HepG2 (cell line): Measurements from ENCODE around the gene GP9. TPM values are rescaled to one million over a fixed set of nuclear protein-coding genes. Genes with fewer than 3 reads are reported as not detected.

Experiments
- ATAC-seq: fragments of 200-7000 bp; cut with Tn5 transposase; 3 replicates; pipeline ENCODE4 v1.9.1; 2020; ENCODE audit warnings: mild to moderate bottlenecking, moderate library complexity
- BruUV-seq: library from RNA; stranded (reverse); fragments of 400-500 nt; replicated peaks from 2 replicates; lab custom pipeline; 2021; lab: Mats Ljungman, UMichigan
- CTCF ChIA-PET: fragments of 300-600 bp; formaldehyde crosslinking; extraction: SDS; loops from one replicate; lab custom pipeline; 2021; ENCODE audit warnings: low total read pairs, inconsistent platforms, low intra/inter-chr PET ratio; lab: Yijun Ruan, JAX
- POLR2A ChIA-PET: fragments of 350-600 bp; sonication (Branson Sonifier 250); formaldehyde crosslinking; loops from one replicate; lab custom pipeline; 2020; ENCODE audit warnings: antibody characterized with exemption, inconsistent platforms; lab: Yijun Ruan, JAX
- DNase-seq: peaks from one replicate; pipeline ENCODE4 v3.0.0-alpha.2; 2015; ENCODE audit warnings: low spot score
- FAIRE-seq: peaks from 3 replicates; lab custom pipeline; 2011; peaks lifted over from hg19 to GRCh38; lab: Jason Lieb, UNC
- H2AFZ ChIP-seq: one replicate; pipeline ENCODE4 v1.6.1; 2011; ENCODE audit warnings: low read length, inconsistent platforms
- H3K27ac ChIP-seq: fragments of 300-600 bp; 3 replicates; pipeline ENCODE4 v1.8.0; 2011; ENCODE audit warnings: mixed run types, mild to moderate bottlenecking, mixed read lengths, low read length, inconsistent platforms; ENCODE audit not compliant: insufficient read depth; ENCODE audit errors: extremely low read length
- H3K27me3 ChIP-seq, 2 experiments: fragments of 200-600 bp in 1 of 2; 2 replicates in 1 of 2; 3 replicates in 1 of 2; pipeline versions ENCODE4 v1.6.0 to v1.8.0; 2011; ENCODE audit warnings: low read length in 2 of 2, mild to moderate bottlenecking in 2 of 2, moderate library complexity in 2 of 2, inconsistent platforms in 1 of 2; ENCODE audit not compliant: insufficient read depth in 2 of 2, control insufficient read depth in 1 of 2
- H3K36me3 ChIP-seq, 2 experiments: fragments of 200-600 bp in 1 of 2; replicated peaks in 1 of 2; 2 replicates in 1 of 2; 3 replicates in 1 of 2; pipeline versions ENCODE4 v1.5.1 to v1.8.0; 2011; ENCODE audit warnings: low read length in 2 of 2, inconsistent platforms in 1 of 2; ENCODE audit not compliant: insufficient read depth in 2 of 2, control insufficient read depth in 1 of 2
- H3K4me1 ChIP-seq: 2 replicates; pipeline ENCODE4 v1.5.1; 2012; ENCODE audit warnings: low read length, inconsistent platforms; ENCODE audit not compliant: insufficient read depth
- H3K4me2 ChIP-seq: 2 replicates; pipeline ENCODE4 v1.6.0; 2011; ENCODE audit warnings: low read depth, low read length, inconsistent platforms
- H3K4me3 ChIP-seq, 3 experiments: fragments of 200-600 bp in 1 of 3; sonication (generic), shearing (Covaris generic) in 1 of 3; replicated peaks in 1 of 3; 2 replicates each; pipeline ENCODE4 v1.5.1; 2011 to 2016; ENCODE audit warnings: low read length in 3 of 3, inconsistent platforms in 2 of 3, low read depth in 2 of 3, mild to moderate bottlenecking in 2 of 3, control low read depth in 1 of 3, mixed read lengths in 1 of 3; ENCODE audit not compliant: insufficient read depth in 1 of 3
- H3K79me2 ChIP-seq: one replicate; pipeline ENCODE4 v1.6.1; 2011; ENCODE audit warnings: low read length, inconsistent platforms; ENCODE audit not compliant: insufficient read depth
- H3K9ac ChIP-seq: 2 replicates; pipeline ENCODE4 v1.6.0; 2011; ENCODE audit warnings: mild to moderate bottlenecking, low read depth, low read length, inconsistent platforms; ENCODE audit not compliant: insufficient read depth
- H3K9me3 ChIP-seq: 2 replicates; pipeline ENCODE4 v1.5.1; 2012; ENCODE audit warnings: mild to moderate bottlenecking, low read length
- H4K20me1 ChIP-seq: 2 replicates; pipeline ENCODE4 v1.6.0; 2011; ENCODE audit warnings: inconsistent platforms, mild to moderate bottlenecking, low read length, moderate library complexity; ENCODE audit not compliant: insufficient read depth
- CBX1 ChIP-seq: IDR thresholded peaks from one replicate; pipeline ENCODE4 v1.6.1; 2016; ENCODE audit warnings: antibody characterized with exemption, low read depth
- ELK4 ChIP-seq: sonication (generic); formaldehyde crosslinking; IDR thresholded peaks from 2 replicates; pipeline ENCODE4 v1.9.0; 2021; ENCODE audit warnings: missing genetic modification reagents, borderline replicate concordance
- IRF1 ChIP-seq: sonication (generic); formaldehyde crosslinking; IDR thresholded peaks from 2 replicates; pipeline ENCODE4 v1.4.0; 2020; ENCODE audit warnings: low read depth, mild to moderate bottlenecking, missing genetic modification reagents
- PHF21A ChIP-seq: sonication (generic); formaldehyde crosslinking; IDR thresholded peaks from 2 replicates; pipeline ENCODE4 v1.5.0; 2020; ENCODE audit warnings: mild to moderate bottlenecking, missing genetic modification reagents
- TEAD3 ChIP-seq: optimal IDR thresholded peaks from 2 replicates; pipeline ENCODE3; 2016; ENCODE audit warnings: borderline replicate concordance
- ZBTB25 ChIP-seq: IDR thresholded peaks from 2 replicates; pipeline ENCODE4 v1.6.1; 2018; ENCODE audit warnings: missing genetic modification reagents
- ZNF207 ChIP-seq: fragments of 450-650 bp; IDR thresholded peaks from 2 replicates; pipeline ENCODE4 v1.6.1; 2016; ENCODE audit warnings: antibody characterized with exemption, borderline replicate concordance
- ZNF343 ChIP-seq: sonication (generic); formaldehyde crosslinking; IDR thresholded peaks from 2 replicates; pipeline ENCODE4 v1.4.0; 2020; ENCODE audit warnings: mild to moderate bottlenecking, missing genetic modification reagents
- ZNF782 ChIP-seq: sonication (generic); formaldehyde crosslinking; IDR thresholded peaks from 2 replicates; pipeline ENCODE4 v1.4.0; 2020; ENCODE audit warnings: missing genetic modification reagents, mild to moderate bottlenecking, borderline replicate concordance
- ZNF792 ChIP-seq: IDR thresholded peaks from 2 replicates; pipeline ENCODE4 v1.6.1; 2016
- ZNF83 ChIP-seq: sonication (generic); formaldehyde crosslinking; IDR thresholded peaks from 2 replicates; pipeline ENCODE4 v1.4.0; 2020; ENCODE audit warnings: missing genetic modification reagents, mild to moderate bottlenecking, borderline replicate concordance
- WGBS: methylation state at CpG from one replicate; pipeline ENCODE4 v1.1.6; 2017; ENCODE audit warnings: low lambda C conversion rate; 5-methylcytosine and 5-hydroxymethylcytosine counted together
- in situ Hi-C: cut with HindIII; loops from 2 replicates; pipeline ENCODE4 v1.10.0; 2017; ENCODE audit warnings: low pct_unique_long_range_greater_than_20kb; ENCODE audit not compliant: extremely low pct_ligation_motif_present
- intact Hi-C: fragments of 100-400 bp; cut with micrococcal nuclease; formaldehyde crosslinking; loops from one replicate; pipeline ENCODE4 v1.10.0; 2022; ENCODE audit not compliant: unreplicated experiment
- polyA plus RNA-seq, 8 experiments: library from polyadenylated mRNA; depleted of rRNA in 3 of 8; stranded (reverse) in 7 of 8; unstranded in 1 of 8; fragments of >200 nt; fragmentation: Illumina TruSeq in 4 of 8; extraction: Trizol in 4 of 8; gene quantifications; 2 replicates each; pipeline versions ENCODE4 v1.2.1 to v1.2.3, GENCODE V29; 2011 to 2016; ENCODE audit warnings: low read depth in 4 of 8, missing spikeins in 1 of 8, mixed read lengths in 1 of 8; ENCODE audit not compliant: insufficient read depth in 1 of 8
- total RNA-seq, 5 experiments: library from RNA; depleted of rRNA; stranded (reverse); fragments of >200 nt; fragmentation: Illumina TruSeq; extraction: Trizol; gene quantifications; 2 replicates each; pipeline ENCODE4 v1.2.3, GENCODE V29; 2016; ENCODE audit warnings: low read depth in 1 of 5
- TF ChIP-seq, protein P1 (sequence below): sonication (generic); formaldehyde crosslinking; IDR thresholded peaks from 2 replicates; pipeline ENCODE4 v1.9.0; 2021; ENCODE audit warnings: missing genetic modification reagents, borderline replicate concordance
- TF ChIP-seq, protein P2 (sequence below): sonication (generic); formaldehyde crosslinking; conservative IDR thresholded peaks from 2 replicates; pipeline ENCODE4 v1.5.0; 2020; ENCODE audit warnings: missing genetic modification reagents
- TF ChIP-seq, protein P3 (sequence below): IDR thresholded peaks from 2 replicates; pipeline ENCODE4 v1.6.1; 2016; ENCODE audit warnings: missing genetic modification reagents, missing compliant biosample characterization

Gene GP9
- total and polyA plus RNA-seq, 2 of the 13 experiments (the other 11 are each of a cell fraction or from before 2014, with no cell fraction given), result not detected

- no peaks in the 10 kb centered on the region for H3K36me3 ChIP-seq
- TF ChIP-seq, protein P1, sequence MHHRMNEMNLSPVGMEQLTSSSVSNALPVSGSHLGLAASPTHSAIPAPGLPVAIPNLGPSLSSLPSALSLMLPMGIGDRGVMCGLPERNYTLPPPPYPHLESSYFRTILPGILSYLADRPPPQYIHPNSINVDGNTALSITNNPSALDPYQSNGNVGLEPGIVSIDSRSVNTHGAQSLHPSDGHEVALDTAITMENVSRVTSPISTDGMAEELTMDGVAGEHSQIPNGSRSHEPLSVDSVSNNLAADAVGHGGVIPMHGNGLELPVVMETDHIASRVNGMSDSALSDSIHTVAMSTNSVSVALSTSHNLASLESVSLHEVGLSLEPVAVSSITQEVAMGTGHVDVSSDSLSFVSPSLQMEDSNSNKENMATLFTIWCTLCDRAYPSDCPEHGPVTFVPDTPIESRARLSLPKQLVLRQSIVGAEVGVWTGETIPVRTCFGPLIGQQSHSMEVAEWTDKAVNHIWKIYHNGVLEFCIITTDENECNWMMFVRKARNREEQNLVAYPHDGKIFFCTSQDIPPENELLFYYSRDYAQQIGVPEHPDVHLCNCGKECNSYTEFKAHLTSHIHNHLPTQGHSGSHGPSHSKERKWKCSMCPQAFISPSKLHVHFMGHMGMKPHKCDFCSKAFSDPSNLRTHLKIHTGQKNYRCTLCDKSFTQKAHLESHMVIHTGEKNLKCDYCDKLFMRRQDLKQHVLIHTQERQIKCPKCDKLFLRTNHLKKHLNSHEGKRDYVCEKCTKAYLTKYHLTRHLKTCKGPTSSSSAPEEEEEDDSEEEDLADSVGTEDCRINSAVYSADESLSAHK (CRISPR knock-in tag), result no peak
- TF ChIP-seq IRF1 (CRISPR knock-in tag) (no peak), ZNF792 (CRISPR knock-in tag) (no peak), CBX1 (no peak), ZNF782 (CRISPR knock-in tag) (no peak), ELK4 (CRISPR knock-in tag) (no peak), ZBTB25 (CRISPR knock-in tag) (no peak), TEAD3 (CRISPR knock-in tag) (no peak), ZNF207 (no peak), ZNF83 (CRISPR knock-in tag) (no peak), ZNF343 (CRISPR knock-in tag) (no peak), PHF21A (CRISPR knock-in tag) (no peak)
- TF ChIP-seq, protein P2, sequence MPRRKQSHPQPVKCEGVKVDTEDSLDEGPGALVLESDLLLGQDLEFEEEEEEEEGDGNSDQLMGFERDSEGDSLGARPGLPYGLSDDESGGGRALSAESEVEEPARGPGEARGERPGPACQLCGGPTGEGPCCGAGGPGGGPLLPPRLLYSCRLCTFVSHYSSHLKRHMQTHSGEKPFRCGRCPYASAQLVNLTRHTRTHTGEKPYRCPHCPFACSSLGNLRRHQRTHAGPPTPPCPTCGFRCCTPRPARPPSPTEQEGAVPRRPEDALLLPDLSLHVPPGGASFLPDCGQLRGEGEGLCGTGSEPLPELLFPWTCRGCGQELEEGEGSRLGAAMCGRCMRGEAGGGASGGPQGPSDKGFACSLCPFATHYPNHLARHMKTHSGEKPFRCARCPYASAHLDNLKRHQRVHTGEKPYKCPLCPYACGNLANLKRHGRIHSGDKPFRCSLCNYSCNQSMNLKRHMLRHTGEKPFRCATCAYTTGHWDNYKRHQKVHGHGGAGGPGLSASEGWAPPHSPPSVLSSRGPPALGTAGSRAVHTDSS (CRISPR knock-in tag), result no peak
- TF ChIP-seq, protein P3, sequence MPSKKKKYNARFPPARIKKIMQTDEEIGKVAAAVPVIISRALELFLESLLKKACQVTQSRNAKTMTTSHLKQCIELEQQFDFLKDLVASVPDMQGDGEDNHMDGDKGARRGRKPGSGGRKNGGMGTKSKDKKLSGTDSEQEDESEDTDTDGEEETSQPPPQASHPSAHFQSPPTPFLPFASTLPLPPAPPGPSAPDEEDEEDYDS (CRISPR knock-in tag), result no peak
- TF ChIP-seq, all 625 proteins: peak for 0
- H4K20me1 ChIP-seq, result no peaks in the 10 kb centered on the region
- H3K27ac ChIP-seq, result no peak overlapping the region
- no peak for ATAC-seq
- BruUV-seq, result no TSS peak
- in situ Hi-C loops (no loop called here), intact Hi-C loops (no loop called here)
- FAIRE-seq, result no peak
- H3K79me2 ChIP-seq, result no peaks in the 10 kb centered on the region
- H3K27me3 ChIP-seq, result peaks cover 2 to 47% of the 10 kb centered on the region in 2 experiments; a peak in 4 of 5 replicates
- H2AFZ ChIP-seq, result no peak overlapping the region
- 64% methylated on average over 9 of the region's 9 CpGs for WGBS
- ChIA-PET POLR2A (no interaction called here), CTCF (no interaction called here)
- H3K9me3 ChIP-seq, result no peaks in the 10 kb centered on the region
- no peak overlapping the region for H3K4me2 ChIP-seq
- H3K4me3 ChIP-seq, result no peak overlapping the region
- no peak for DNase-seq
- H3K9ac ChIP-seq, result no peak overlapping the region
- peaks cover 32% of the 10 kb centered on the region for H3K4me1 ChIP-seq
These were observed 41.8 kb upstream of the GP9 start for GRCh38 chr3:129018751-129019150.
